Measurements from ENCODE around the gene UGT2B17. TPM values are rescaled to one million over a fixed set of nuclear protein-coding genes. Genes with fewer than 3 reads are reported as not detected.
"Not testable (repeated sequence)": the region's sequence is repeated elsewhere in the genome, so short reads cannot be mapped to it uniquely, and the experiment has no call there.

UGT2B17 gene
- total RNA-seq, 1 experiment from 2014 or later: not detected

GRCh38 chr4:68575636-68576035 lies 486 bp downstream of the UGT2B17 start:
- not testable (repeated sequence) for H3K9me3 ChIP-seq (ENCODE audit: low read length); H3K79me2 ChIP-seq (ENCODE audit: low read length); H3K4me2 ChIP-seq (ENCODE audit: low read depth, low read length, poor library complexity, severe bottlenecking); H3K4me3 ChIP-seq (ENCODE audit: low read length); DNase-seq; H3K27ac ChIP-seq (ENCODE audit: low read length); H3K4me1 ChIP-seq (ENCODE audit: low read length); H2AFZ ChIP-seq (ENCODE audit: low read length); H3K27me3 ChIP-seq (ENCODE audit: low read length); H3K9me2 ChIP-seq (replicated peaks; ENCODE audit: insufficient read depth, low read length); H4K20me1 ChIP-seq (ENCODE audit: insufficient read depth, low read depth, low read length); H3K36me3 ChIP-seq (ENCODE audit: insufficient read depth, low read length); H3K9ac ChIP-seq (ENCODE audit: low read length)

DNA sequence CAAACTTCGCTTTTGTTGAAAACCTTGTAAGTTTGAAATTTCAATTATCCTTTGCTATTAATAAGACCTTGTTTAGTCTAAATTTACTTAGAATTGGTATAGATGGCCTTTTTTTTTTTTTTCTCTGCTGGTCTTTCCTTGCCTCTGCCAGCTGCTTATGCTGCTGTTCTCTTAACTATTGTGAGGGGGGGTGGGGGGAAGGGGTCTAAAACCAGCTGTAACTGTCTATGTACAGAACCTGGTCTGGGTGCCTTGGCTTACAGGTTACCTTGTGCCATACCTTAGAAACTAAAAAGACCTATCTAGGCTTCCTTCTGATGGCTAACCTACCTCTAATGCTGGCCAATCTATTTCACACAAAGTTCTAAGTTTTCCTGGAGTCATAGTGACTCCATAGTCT lies 1.0 kb downstream of the UGT2B17 start:
- no peak for DNase-seq
- H3K4me1 ChIP-seq (ENCODE audit: low read length): no peaks in the 10 kb centered on the region
- H3K79me2 ChIP-seq (ENCODE audit: low read length): no peaks in the 10 kb centered on the region
- no peak overlapping the region for H3K4me2 ChIP-seq (ENCODE audit: low read depth, low read length, poor library complexity, severe bottlenecking)
- H2AFZ ChIP-seq (ENCODE audit: low read length): no peak overlapping the region
- no peaks in the 10 kb centered on the region for H4K20me1 ChIP-seq (ENCODE audit: insufficient read depth, low read depth, low read length)
- no peaks in the 10 kb centered on the region for H3K36me3 ChIP-seq (ENCODE audit: insufficient read depth, low read length)
- no peak overlapping the region for H3K9ac ChIP-seq (ENCODE audit: low read length)
- no peaks in the 10 kb centered on the region for H3K9me3 ChIP-seq (ENCODE audit: low read length)
- H3K27me3 ChIP-seq (ENCODE audit: low read length): no peaks in the 10 kb centered on the region
- no peaks in the 10 kb centered on the region for H3K9me2 ChIP-seq (replicated peaks; ENCODE audit: insufficient read depth, low read length)
- H3K27ac ChIP-seq (ENCODE audit: low read length): no peak overlapping the region
- no peak overlapping the region for H3K4me3 ChIP-seq (ENCODE audit: low read length)

GRCh38 chr4:68572653-68573170 lies 3.4 kb downstream of the UGT2B17 start:
- H3K27me3 ChIP-seq (ENCODE audit: low read length): no peaks in the 10 kb centered on the region
- H3K9ac ChIP-seq (ENCODE audit: low read length): no peak overlapping the region
- DNase-seq: no peak
- no peak overlapping the region for H3K4me2 ChIP-seq (ENCODE audit: low read depth, low read length, poor library complexity, severe bottlenecking)
- no peaks in the 10 kb centered on the region for H3K79me2 ChIP-seq (ENCODE audit: low read length)
- H3K36me3 ChIP-seq (ENCODE audit: insufficient read depth, low read length): no peaks in the 10 kb centered on the region
- H3K27ac ChIP-seq (ENCODE audit: low read length): no peak overlapping the region
- H3K4me1 ChIP-seq (ENCODE audit: low read length): no peaks in the 10 kb centered on the region
- no peaks in the 10 kb centered on the region for H4K20me1 ChIP-seq (ENCODE audit: insufficient read depth, low read depth, low read length)
- H3K4me3 ChIP-seq (ENCODE audit: low read length): no peak overlapping the region
- no peak overlapping the region for H2AFZ ChIP-seq (ENCODE audit: low read length)
- H3K9me2 ChIP-seq (replicated peaks; ENCODE audit: insufficient read depth, low read length): no peaks in the 10 kb centered on the region
- H3K9me3 ChIP-seq (ENCODE audit: low read length): no peaks in the 10 kb centered on the region

DNA sequence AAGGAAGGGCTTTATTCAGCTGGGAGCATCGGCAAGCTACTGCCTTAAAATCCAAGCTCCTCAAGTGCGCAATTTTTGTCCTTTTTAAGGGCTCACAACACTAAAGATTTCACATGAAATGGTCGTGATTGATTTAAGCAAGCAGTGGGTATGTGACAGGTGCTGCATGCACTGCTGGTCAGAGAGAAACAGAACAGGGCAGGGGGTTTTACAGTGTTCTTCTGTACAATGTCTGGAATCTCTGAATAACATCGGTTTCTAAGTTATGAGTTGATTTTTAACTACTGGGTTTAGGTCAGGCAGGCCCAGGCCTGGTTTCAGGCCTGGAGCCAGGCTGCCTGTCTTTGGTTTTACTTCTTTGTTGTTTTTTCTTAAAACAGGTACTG lies 6.0 kb downstream of the UGT2B17 start:
- Histone ChIP-seq H3K4me1 (ENCODE audit: low read length) (no peaks in the 10 kb centered on the region), H3K4me2 (ENCODE audit: low read depth, low read length, poor library complexity, severe bottlenecking) (no peak overlapping the region), H3K9me2 (replicated peaks; ENCODE audit: insufficient read depth, low read length) (no peaks in the 10 kb centered on the region), H3K79me2 (ENCODE audit: low read length) (no peaks in the 10 kb centered on the region), H3K27me3 (ENCODE audit: low read length) (no peaks in the 10 kb centered on the region), H3K9ac (ENCODE audit: low read length) (no peak overlapping the region), H3K36me3 (ENCODE audit: insufficient read depth, low read length) (no peaks in the 10 kb centered on the region), H4K20me1 (ENCODE audit: insufficient read depth, low read depth, low read length) (no peaks in the 10 kb centered on the region), H3K4me3 (ENCODE audit: low read length) (no peak overlapping the region), H3K9me3 (ENCODE audit: low read length) (no peaks in the 10 kb centered on the region), H3K27ac (ENCODE audit: low read length) (no peak overlapping the region), H2AFZ (ENCODE audit: low read length) (no peak overlapping the region)
- DNase-seq: no peak

DNA sequence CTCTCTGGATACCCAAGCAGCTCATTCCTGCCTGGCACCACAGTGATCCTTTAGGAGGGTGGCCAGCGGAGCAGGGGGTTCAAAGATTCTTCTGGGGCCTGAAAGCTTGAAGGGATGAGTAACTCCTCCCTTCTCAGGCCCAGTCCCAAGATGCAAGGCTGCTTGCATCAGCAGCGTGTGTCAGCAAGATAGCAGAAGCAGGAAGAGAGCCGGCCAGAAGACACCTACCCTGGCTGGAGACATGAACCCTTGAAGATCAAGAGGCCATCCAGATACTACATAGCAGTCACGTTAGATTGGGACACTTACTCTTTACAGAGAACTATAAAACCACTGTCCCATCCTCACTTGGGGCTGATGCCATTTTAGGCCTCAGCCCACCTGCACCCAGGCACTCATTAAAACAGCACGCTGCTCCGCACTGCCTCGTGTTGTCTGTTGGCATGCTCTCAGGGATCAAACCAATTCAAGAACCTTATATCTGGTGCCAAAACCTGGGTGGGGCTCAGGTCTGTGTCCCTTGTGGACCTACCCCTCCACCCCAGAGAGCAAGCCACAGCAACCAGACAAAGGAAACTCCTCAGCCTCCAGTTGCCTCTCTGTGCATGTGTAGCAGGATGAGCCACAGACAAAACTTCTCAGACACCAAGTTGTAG lies 6.5 kb downstream of the UGT2B17 start:
- no peak for DNase-seq
- Histone ChIP-seq H3K27me3 (ENCODE audit: low read length) (no peaks in the 10 kb centered on the region), H2AFZ (ENCODE audit: low read length) (no peak overlapping the region), H3K4me2 (ENCODE audit: low read depth, low read length, poor library complexity, severe bottlenecking) (no peak overlapping the region), H3K27ac (ENCODE audit: low read length) (no peak overlapping the region), H3K36me3 (ENCODE audit: insufficient read depth, low read length) (no peaks in the 10 kb centered on the region), H3K9me3 (ENCODE audit: low read length) (no peaks in the 10 kb centered on the region), H3K79me2 (ENCODE audit: low read length) (no peaks in the 10 kb centered on the region), H3K9ac (ENCODE audit: low read length) (no peak overlapping the region), H3K4me3 (ENCODE audit: low read length) (no peak overlapping the region), H3K9me2 (replicated peaks; ENCODE audit: insufficient read depth, low read length) (no peaks in the 10 kb centered on the region), H3K4me1 (ENCODE audit: low read length) (no peaks in the 10 kb centered on the region), H4K20me1 (ENCODE audit: insufficient read depth, low read depth, low read length) (no peaks in the 10 kb centered on the region)

GRCh38 chr4:68569036-68569435 lies 7.1 kb downstream of the UGT2B17 start:
- H2AFZ ChIP-seq (ENCODE audit: low read length); H3K36me3 ChIP-seq (ENCODE audit: insufficient read depth, low read length); H3K27me3 ChIP-seq (ENCODE audit: low read length); H3K4me3 ChIP-seq (ENCODE audit: low read length); H3K9me2 ChIP-seq (replicated peaks; ENCODE audit: insufficient read depth, low read length); H3K4me2 ChIP-seq (ENCODE audit: low read depth, low read length, poor library complexity, severe bottlenecking); H3K4me1 ChIP-seq (ENCODE audit: low read length); H3K27ac ChIP-seq (ENCODE audit: low read length); H4K20me1 ChIP-seq (ENCODE audit: insufficient read depth, low read depth, low read length); H3K79me2 ChIP-seq (ENCODE audit: low read length); H3K9ac ChIP-seq (ENCODE audit: low read length); DNase-seq; H3K9me3 ChIP-seq (ENCODE audit: low read length): not testable (repeated sequence)

DNA sequence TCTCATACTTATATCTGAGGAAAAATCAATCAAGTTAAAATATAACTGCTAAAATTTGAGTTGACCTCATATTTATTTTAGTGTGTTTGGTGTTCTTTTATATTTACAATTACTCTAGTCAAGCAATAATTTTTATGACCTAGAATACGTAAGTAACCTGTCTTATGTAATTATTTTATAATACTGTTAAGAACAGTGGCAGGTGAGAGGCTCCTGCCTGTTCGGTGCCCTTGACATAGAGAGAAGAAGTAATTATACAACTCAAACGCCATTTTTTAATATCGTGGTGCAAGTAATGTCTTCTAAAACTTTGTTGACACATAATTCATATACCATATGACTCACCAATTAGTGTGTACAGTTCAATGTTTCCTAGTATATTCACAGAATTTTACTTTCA lies 7.6 kb downstream of the UGT2B17 start:
- not testable (repeated sequence) for DNase-seq; H3K9ac ChIP-seq (ENCODE audit: low read length); H2AFZ ChIP-seq (ENCODE audit: low read length); H3K36me3 ChIP-seq (ENCODE audit: insufficient read depth, low read length); H3K27ac ChIP-seq (ENCODE audit: low read length); H3K4me1 ChIP-seq (ENCODE audit: low read length); H3K4me2 ChIP-seq (ENCODE audit: low read depth, low read length, poor library complexity, severe bottlenecking); H3K79me2 ChIP-seq (ENCODE audit: low read length); H3K27me3 ChIP-seq (ENCODE audit: low read length); H3K9me2 ChIP-seq (replicated peaks; ENCODE audit: insufficient read depth, low read length); H4K20me1 ChIP-seq (ENCODE audit: insufficient read depth, low read depth, low read length); H3K4me3 ChIP-seq (ENCODE audit: low read length); H3K9me3 ChIP-seq (ENCODE audit: low read length)

DNA sequence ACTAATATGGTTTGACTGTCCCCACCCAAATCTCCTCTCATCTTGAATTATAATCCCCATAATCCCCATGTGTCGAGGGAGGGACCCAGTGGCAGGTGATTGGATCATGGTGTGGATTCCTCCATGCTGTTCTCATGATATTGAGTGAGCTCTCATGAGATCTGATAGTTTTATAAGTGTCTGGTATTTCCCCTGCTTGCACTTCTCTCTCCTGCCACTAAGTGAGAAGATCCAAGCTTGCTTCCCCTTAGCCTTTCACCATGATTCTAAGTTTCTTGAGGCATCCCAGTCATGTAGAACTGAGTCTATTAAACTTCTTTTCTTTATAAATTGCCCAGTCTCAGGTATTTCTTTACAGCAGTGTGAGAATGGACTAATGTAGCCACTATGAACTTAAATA lies 9.8 kb downstream of the UGT2B17 start:
- H3K9me3 ChIP-seq (ENCODE audit: low read length); H3K27ac ChIP-seq (ENCODE audit: low read length); H3K79me2 ChIP-seq (ENCODE audit: low read length); H3K36me3 ChIP-seq (ENCODE audit: insufficient read depth, low read length); H3K4me3 ChIP-seq (ENCODE audit: low read length); DNase-seq; H3K4me2 ChIP-seq (ENCODE audit: low read depth, low read length, poor library complexity, severe bottlenecking); H3K4me1 ChIP-seq (ENCODE audit: low read length); H3K27me3 ChIP-seq (ENCODE audit: low read length); H3K9me2 ChIP-seq (replicated peaks; ENCODE audit: insufficient read depth, low read length); H2AFZ ChIP-seq (ENCODE audit: low read length); H3K9ac ChIP-seq (ENCODE audit: low read length); H4K20me1 ChIP-seq (ENCODE audit: insufficient read depth, low read depth, low read length): not testable (repeated sequence)

DNA sequence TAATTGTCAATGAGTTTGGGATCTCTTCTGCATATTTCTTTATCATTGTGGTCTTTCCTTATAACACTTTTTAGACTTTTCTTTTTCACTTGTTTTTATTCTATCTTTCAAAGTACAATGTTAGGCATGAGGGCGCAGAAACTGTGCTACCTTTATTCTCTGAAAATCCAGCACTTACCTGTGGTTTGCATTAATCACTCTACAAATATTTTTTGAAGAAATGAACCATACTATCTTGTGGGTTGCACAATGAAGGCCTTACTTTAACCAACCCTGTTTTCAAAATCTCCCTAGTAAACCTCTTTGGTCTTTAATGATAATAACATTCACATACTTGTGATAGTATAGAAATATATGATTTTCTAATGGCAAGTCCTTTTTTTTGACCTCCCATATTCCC lies 11.0 kb downstream of the UGT2B17 start:
- not testable (repeated sequence) for H3K27ac ChIP-seq (ENCODE audit: low read length); H3K27me3 ChIP-seq (ENCODE audit: low read length); H3K4me3 ChIP-seq (ENCODE audit: low read length); H3K4me2 ChIP-seq (ENCODE audit: low read depth, low read length, poor library complexity, severe bottlenecking); H3K9ac ChIP-seq (ENCODE audit: low read length); H4K20me1 ChIP-seq (ENCODE audit: insufficient read depth, low read depth, low read length); H3K4me1 ChIP-seq (ENCODE audit: low read length); H3K9me3 ChIP-seq (ENCODE audit: low read length); H3K79me2 ChIP-seq (ENCODE audit: low read length); DNase-seq; H3K36me3 ChIP-seq (ENCODE audit: insufficient read depth, low read length); H3K9me2 ChIP-seq (replicated peaks; ENCODE audit: insufficient read depth, low read length); H2AFZ ChIP-seq (ENCODE audit: low read length)
